NOMO-1 (cell line): ENCODE data around the gene NOS3.

Experiments
- DNase-seq, 2 experiments: peaks; one replicate each; lab custom pipeline; 2025; ENCODE audit not compliant: unreplicated experiment in 2 of 2; lab: John Stamatoyannopoulos, UW

Gene NOS3

DNA sequence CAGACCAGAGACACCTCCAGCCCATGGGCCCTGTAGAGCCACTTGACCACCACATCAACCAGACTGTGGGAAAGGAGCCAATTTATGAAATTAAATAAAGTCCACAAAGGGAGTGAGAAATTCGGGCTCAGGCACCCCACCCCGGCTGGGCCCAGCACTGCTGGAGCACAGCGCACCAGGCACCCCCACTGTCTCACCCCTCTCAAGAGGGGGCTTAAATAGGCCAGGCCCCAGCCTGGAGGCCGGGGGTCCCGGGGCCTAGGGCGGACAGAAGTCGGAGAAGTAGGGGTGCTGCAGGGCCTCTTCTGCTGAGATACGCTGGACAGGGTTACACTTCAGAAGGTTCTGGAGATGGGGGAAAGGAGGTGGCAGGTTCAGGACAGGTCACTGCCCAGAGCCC lies 62.9 kb downstream of the NOS3 start:
- DNase-seq, result no peak

GRCh38 chr7:151056283-151056665 lies 65.5 kb downstream of the NOS3 start:
- DNase-seq, result no peak

DNA sequence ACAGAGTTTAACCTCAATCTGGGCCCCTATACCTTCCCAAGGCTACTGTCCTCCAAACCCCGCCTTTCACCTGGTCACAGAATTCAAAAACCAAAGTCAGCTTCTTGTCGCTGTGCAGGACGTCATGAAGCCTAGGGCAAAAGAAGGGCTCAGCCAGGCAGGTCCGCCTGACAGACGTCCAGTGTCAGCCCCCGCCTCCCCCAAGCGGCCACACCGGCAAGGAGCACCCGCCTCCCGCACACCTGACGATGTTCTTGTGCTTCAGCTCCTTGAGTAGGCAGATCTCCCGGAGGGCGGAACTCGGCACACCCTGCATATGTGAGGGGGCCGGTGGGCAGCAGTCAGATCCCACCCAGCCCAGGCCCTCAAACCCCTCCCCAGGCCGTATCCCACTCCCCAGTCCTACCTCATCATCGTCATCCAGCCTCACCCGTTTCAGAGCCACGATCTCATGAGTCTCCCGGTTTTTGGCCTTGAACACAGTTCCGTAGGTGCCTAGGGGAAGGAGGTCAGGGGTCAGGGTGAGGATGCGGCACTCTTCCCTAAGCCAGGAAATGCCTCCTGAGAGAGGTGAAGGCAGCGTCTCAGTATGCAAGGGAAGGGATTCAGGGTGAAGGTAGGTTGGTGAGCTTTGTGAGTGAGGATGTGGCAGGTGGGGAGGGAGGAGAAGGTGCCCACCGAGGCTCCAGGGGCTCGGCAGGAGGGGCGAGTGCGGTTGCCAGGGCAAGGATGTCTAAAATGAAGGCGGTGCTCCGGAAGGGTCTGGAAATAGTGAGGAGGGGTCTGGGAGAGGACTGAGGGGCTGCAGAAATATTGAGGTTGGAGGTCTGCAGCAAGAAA lies 66.1 kb downstream of the NOS3 start:
- DNase-seq, result no peak

GRCh38 chr7:151057506-151057988 lies 66.7 kb downstream of the NOS3 start, which contains the start of gene CDK5:
Gene CDK5 (minus strand): TSS chr7:151057897. CDS start chr7:151057848, 49 bp downstream.
- no peak for DNase-seq

DNA sequence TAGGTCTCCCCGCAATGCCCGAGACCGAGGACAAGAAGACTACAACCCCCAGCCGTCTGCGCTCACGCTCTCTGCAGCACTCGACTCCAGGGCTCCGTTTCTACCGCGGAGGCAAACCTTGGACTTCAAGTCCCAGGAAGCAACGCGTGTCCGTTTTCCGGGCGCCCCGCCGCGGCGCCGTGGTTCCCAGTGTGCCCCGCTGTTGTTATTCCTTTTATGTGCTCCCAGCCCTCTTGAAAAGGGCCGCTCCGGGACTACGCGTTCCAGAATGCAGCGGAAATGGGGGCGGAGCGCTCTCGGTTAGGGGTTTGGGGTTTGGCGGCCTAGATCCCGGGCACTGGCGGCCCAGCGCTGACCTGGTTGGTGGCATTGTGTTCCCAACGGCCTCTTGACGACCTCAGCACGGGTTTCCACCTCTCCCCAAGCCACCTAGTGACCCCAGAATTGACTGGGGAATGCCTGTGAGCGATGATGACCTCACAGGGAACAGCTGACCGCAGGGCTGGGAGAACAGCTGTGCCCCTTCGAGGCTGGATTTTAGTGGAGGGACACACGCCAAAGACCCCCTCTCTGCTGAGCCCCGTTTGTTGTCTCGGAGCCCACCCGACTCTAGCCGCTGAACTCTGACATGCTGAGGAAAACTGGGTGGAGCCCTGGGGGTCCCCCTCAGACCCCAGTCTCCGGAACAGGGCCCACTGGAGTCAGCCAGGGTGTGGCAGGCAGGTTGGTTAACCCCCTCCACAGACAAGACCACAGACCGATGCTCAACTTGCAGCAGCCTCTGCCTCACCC lies 67.4 kb downstream of the NOS3 start:
- DNase-seq, result peak; percentile 89 to 92

GRCh38 chr7:151058781-151059366 lies 68.1 kb downstream of the NOS3 start:
- no peak for DNase-seq

DNA sequence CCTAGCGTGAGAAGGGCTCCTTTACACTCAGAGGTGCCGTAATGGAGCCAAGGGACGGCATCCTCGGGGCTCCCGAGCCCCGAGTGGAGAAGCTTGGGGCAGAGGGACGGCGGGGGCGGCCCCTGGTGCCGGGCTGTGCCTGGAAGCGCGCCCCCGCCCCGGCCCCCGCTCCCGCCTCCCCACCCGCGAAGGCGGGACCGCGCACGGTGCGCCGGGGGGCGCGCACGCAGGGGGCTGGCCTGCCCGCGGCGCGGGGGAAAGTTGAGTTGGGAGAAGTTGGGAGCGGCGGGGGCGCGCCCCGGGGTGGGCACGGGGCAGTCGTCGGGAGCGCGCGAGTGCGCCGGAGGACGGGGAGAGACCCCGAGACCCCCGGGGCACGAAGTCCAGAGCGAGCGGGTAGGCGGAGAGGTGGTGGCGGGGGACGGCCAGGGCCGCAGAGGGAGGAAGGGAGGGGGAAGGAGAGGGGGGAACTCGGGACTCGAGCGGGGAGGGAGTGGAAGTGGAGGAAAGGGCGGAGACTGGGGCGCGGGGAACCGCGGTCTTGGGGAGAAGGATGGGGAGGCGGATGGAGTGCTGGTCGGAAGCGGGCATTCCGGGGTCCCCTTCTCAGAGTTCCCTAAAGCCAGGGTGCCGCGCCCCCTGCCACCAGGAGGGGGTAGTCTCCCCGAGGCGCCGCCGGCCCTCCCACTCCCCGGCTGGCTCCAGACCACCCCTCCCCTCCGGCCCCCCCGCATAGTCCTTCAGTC lies 68.7 kb downstream of the NOS3 start, which contains the start of gene SLC4A2:
Gene SLC4A2, plus strand, starts transcription at position 223 of the 746 bp plus-strand sequence. CDS start 2,399 bp downstream, outside the sequence.
- DNase-seq, result peak; percentile 18 to 37

DNA sequence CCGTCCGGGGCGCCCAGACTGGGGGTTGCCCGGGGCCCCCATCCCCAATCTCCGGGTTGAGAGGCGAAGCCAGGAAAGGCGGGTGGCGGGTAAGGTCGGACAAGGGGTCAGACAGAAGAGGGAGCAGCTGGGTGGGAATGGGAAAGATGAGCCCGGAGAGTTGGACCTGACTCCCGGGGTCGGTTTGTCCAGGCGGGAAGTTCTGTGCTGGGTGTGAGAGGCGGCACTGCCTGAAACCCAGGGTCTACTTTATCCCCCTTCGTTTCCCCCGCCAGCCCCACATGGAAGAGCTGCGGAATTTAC lies 69.2 kb downstream of the NOS3 start:
- DNase-seq, result no peak

DNA sequence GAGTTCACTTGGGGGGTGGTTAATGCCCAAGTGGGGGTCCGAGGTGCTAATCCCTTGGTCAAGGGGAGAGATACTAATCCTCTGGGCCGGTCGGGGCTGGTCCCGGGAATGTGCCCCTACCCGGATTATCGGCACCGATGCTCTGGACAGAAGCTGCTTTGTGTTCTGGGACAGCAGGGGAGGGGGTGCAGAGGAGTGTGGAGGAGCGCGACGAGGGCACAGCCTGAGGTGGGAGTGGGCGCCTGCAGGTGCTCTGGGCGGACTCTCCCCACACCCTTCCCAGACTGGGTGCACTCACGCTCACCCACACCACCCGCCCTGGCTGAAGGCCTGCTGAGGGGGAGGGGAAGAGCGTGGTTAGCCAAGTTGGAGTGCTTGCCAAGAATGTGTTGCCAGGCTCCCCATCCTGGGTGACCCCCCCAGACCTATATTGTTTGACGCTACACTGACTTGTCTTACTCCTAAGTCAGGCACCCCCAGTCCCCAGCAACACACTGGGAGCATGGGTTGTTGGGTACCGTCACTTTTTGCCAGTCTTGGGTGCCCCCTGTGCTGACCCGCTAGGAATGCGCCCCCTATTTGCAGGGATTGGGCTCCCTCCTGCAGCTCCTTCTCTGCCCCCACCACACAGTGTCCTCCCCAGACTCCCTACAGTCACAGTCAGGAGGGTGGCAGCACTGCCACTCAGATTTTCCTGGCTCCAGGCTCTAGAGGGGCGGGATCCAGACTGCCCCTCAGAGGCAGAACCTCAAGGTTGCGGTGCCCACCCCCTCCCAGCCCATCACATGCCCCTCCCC lies 69.8 kb downstream of the NOS3 start:
- no peak for DNase-seq

DNA sequence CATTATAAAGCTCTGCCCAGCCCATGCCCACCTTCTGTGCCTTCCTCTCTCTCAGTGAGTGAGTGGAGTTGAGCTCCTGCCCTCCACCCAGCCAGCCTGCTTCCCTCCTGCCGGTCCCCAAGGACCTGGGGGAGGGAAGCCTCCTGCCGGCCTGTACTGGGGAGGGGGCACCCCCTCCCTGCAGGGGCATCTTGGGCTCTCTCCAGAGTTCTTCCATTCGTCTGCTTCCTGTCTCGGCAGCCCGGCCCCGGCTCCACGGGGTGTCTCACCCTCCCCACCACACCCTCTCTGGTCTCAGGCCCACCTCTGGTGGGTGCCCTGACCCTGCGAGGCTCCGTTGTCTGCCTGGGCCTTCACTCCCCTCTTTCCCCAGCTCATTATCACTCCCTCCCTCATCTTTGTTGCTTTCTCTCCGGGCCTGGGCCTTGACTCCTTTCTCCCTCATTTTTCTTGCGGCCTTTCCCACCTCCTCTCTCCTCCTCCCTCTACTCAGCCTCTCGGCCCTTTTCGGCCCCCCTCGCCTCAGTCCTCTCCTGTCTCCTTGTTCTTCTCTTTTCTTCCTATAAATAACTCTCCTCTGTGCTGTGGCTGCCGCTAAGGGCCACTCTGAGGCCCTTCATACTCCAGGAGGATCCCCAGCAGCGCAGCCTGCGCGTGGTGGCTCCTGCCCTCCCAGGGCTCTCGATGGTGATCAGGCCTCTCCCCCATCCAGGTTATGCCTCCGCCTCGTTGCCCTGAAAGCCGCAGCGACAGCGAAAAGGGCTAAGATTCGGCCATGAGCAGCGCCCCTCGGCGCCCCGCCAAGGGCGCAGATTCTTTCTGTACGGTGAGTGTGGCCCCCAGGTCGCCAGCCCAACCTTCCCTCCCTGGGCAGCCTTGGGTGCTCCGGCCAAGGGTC lies 70.6 kb downstream of the NOS3 start:
- no peak for DNase-seq

DNA sequence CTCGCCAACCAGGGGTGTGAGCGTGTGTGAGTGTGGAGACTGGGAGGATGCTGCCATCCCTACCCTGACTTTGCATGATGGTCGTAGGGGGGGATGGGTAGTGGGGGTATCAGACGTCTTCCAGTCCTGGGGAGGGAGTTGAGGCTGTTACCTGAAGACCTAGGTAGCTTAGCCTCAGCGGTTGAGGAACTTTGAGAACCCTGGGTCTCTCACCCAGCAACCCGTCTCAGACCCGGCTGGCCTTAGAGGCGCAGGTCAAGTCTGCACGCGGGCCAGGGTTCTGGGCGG lies 71.2 kb downstream of the NOS3 start:
- DNase-seq, result no peak

- DNase-seq, result no peak
Measured at GRCh38 chr7:151062399-151063211, 71.8 kb downstream of the NOS3 start.

- DNase-seq, result no peak
Measured at GRCh38 chr7:151063212-151063561, 72.4 kb downstream of the NOS3 start.
